ENCODE data around the gene KRT78. TPM values are rescaled to one million over a fixed set of nuclear protein-coding genes. Genes with fewer than 3 reads are reported as not detected.

The KRT78 gene
- polyA plus RNA-seq, 2 of the 4 experiments (the other 2 are of a cell fraction) = 0.09 to 0.12 TPM

- WGBS (ENCODE audit: missing lambda C conversion rate) = 90% methylated on average over 12 of the region's 12 CpGs
- Histone ChIP-seq H3K9me3 (no peaks in the 10 kb centered on the region), H3K4me1 (peaks cover 5% of the 10 kb centered on the region; the same call in 1 of the 3 replicates), H3K4me3 (no peak overlapping the region), H3K27ac (no peak overlapping the region), H3K4me2 (no peak overlapping the region)
- CTCF ChIA-PET = interaction anchor here (1.1 to 3.0 kb wide), 7 partner anchors 10 to 513 kb away, joined by 3 to 7 read pairs (median 4); no protein-coding TSS in a partner anchor
- DNase-seq (ENCODE audit: low read depth in 1 of 2, low spot score in 1 of 2) = no peak
- FAIRE-seq = no peak
- no peak for TF ChIP-seq RARB (CRISPR knock-in tag; IDR thresholded peaks at IDR 0.05)
- no peak for TF ChIP-seq KDM5A (IDR thresholded peaks at IDR 0.05)
- TF ChIP-seq POLR2A (IDR thresholded peaks at IDR 0.05; ENCODE audit: low read length) = no peak
- no peak for TF ChIP-seq ZC3H11A (IDR thresholded peaks at IDR 0.05)
- no peak for TF ChIP-seq USF2 (IDR thresholded peaks at IDR 0.05)
- TF ChIP-seq GATA3 (IDR thresholded peaks at IDR 0.05; ENCODE audit: borderline replicate concordance) = no peak
- no peak for TF ChIP-seq PBX3 (IDR thresholded peaks at IDR 0.05)
- no peak for TF ChIP-seq JUN (IDR thresholded peaks at IDR 0.05)
- no peak for TF ChIP-seq TP53 (CRISPR knock-in tag; IDR thresholded peaks at IDR 0.05)
- no peak for TF ChIP-seq BHLHE40 (IDR thresholded peaks at IDR 0.05; ENCODE audit: low read depth, low read length)
- TF ChIP-seq KDM1A (IDR thresholded peaks at IDR 0.05; ENCODE audit: low read depth) = no peak
- no peak for TF ChIP-seq CBX8 (IDR thresholded peaks at IDR 0.05)
- TF ChIP-seq HOXA7 (CRISPR knock-in tag; IDR thresholded peaks at IDR 0.05) = no peak
- POLR2A ChIA-PET = no interaction called here
- ATAC-seq = no peak
Observed at GRCh38 chr12:52791271-52792184, 57.3 kb downstream of the KRT78 start.

GRCh38 chr12:52790427-52791270 lies 58.1 kb downstream of the KRT78 start:
- TF ChIP-seq NPAS2 (CRISPR knock-in tag; IDR thresholded peaks at IDR 0.05; ENCODE audit: borderline replicate concordance) (no peak), KDM1A (IDR thresholded peaks at IDR 0.05; ENCODE audit: low read depth) (no peak), ZFP36 (IDR thresholded peaks at IDR 0.05; ENCODE audit: borderline replicate concordance, partially characterized antibody) (no peak)
- Histone ChIP-seq H3K4me1 (peaks cover 5% of the 10 kb centered on the region; the same call in 1 of the 3 replicates), H3K27ac (no peak overlapping the region), H3K9me3 (no peaks in the 10 kb centered on the region), H3K4me3 (no peak overlapping the region), H3K4me2 (no peak overlapping the region)
- ChIA-PET CTCF (interaction anchor here (1.0 to 3.0 kb wide), 7 partner anchors 9 to 512 kb away, joined by 3 to 7 read pairs (median 4); no protein-coding TSS in a partner anchor), POLR2A (no interaction called here)
- ATAC-seq = no peak
- WGBS (ENCODE audit: missing lambda C conversion rate) = 86% methylated on average over 19 of the region's 19 CpGs
- no peak for DNase-seq (ENCODE audit: low read depth in 1 of 2, low spot score in 1 of 2)
- no peak for FAIRE-seq

GRCh38 chr12:52789637-52790426 lies 59.0 kb downstream of the KRT78 start:
- Histone ChIP-seq H3K4me3 (no peak overlapping the region), H3K4me2 (no peak overlapping the region), H3K9me3 (no peaks in the 10 kb centered on the region), H3K4me1 (peaks cover 5% of the 10 kb centered on the region; the same call in 1 of the 3 replicates), H3K27ac (no peak overlapping the region)
- no peak for TF ChIP-seq HOXB5 (CRISPR knock-in tag; IDR thresholded peaks at IDR 0.05)
- no peak for TF ChIP-seq ATOH8 (CRISPR knock-in tag; IDR thresholded peaks at IDR 0.05; ENCODE audit: low read depth)
- no peak for TF ChIP-seq EHMT2 (IDR thresholded peaks at IDR 0.05; ENCODE audit: low read depth)
- FAIRE-seq (no peak), DNase-seq (ENCODE audit: low read depth in 1 of 2, low spot score in 1 of 2) (no peak), ATAC-seq (no peak)
- POLR2A ChIA-PET = no interaction called here
- WGBS (ENCODE audit: missing lambda C conversion rate) = 93% methylated on average over 49 of the region's 50 CpGs
- CTCF ChIA-PET = interaction anchor here (0.9 to 3.0 kb wide), 6 partner anchors 11 to 511 kb away, joined by 3 to 7 read pairs (median 3); no protein-coding TSS in a partner anchor

Data from A549 (cell line).